HCT116 (cell line): ENCODE results near the gene CHRNG. TPM values are rescaled to one million over a fixed set of nuclear protein-coding genes. Genes with fewer than 3 reads are reported as not detected.

Source experiments
- ATAC-seq: fragments of 200-7000 bp; cut with Tn5 transposase; 2 replicates; pipeline ENCODE4 v1.9.1; 2020; ENCODE audit warnings: mild to moderate bottlenecking, moderate library complexity
- BruUV-seq: library from RNA; stranded (reverse); fragments of 400-500 nt; replicated peaks from 2 replicates; lab custom pipeline; 2021; lab: Mats Ljungman, UMichigan
- CTCF ChIA-PET: fragments of 300-600 bp; sonication (Branson Sonifier 250); formaldehyde crosslinking; loops from one replicate; lab custom pipeline; 2021; ENCODE audit warnings: antibody characterized with exemption; lab: Charles Lee
- POLR2A ChIA-PET: fragments of 300-600, 350-600 bp; sonication (Branson Sonifier 250); formaldehyde crosslinking; loops from one replicate; lab custom pipeline; 2021; ENCODE audit warnings: antibody characterized with exemption; lab: Charles Lee
- RAD21 ChIA-PET, 2 experiments: fragments of 300-600 bp; sonication (Branson Sonifier 250); formaldehyde crosslinking; loops; one replicate each; lab custom pipeline; 2023; ENCODE audit warnings: low total read pairs in 2 of 2; ENCODE audit not compliant: uncharacterized antibody in 2 of 2, unreplicated experiment in 2 of 2, low non-redundant PET in 1 of 2; lab: Charles Lee
- DNase-seq: peaks from one replicate; pipeline ENCODE4 v3.0.0-alpha.2; 2010; ENCODE audit warnings: low read depth, low spot score
- H2AFZ ChIP-seq: fragments of 200-600 bp; shearing (Covaris generic), sonication (generic); 2 replicates; pipeline ENCODE4 v1.6.1; 2017; ENCODE audit warnings: low read depth, mixed run types, mixed read lengths, antibody characterized with exemption, low read length; ENCODE audit not compliant: poor library complexity, severe bottlenecking
- H3K27ac ChIP-seq: 2 replicates; pipeline ENCODE4 v1.5.1; 2012; ENCODE audit warnings: low read depth, low read length
- H3K27me3 ChIP-seq: fragments of 200-600 bp; sonication (generic); 2 replicates; pipeline ENCODE4 v1.6.1; 2016; ENCODE audit warnings: mixed run types, low read length, mixed read lengths; ENCODE audit not compliant: insufficient read depth
- H3K36me3 ChIP-seq, 2 experiments: fragments of 200-500 bp in 1 of 2; fragments of 200-600 bp in 1 of 2; sonication (Bioruptor generic) in 1 of 2; sonication (generic) in 1 of 2; 2 replicates each; pipeline versions ENCODE4 v1.5.1 to v1.6.1; 2014 to 2016; ENCODE audit warnings: low read length in 2 of 2, inconsistent platforms in 1 of 2, mixed read lengths in 1 of 2, mixed run types in 1 of 2; ENCODE audit not compliant: insufficient read depth in 2 of 2, control insufficient read depth in 1 of 2
- H3K4me1 ChIP-seq, 2 experiments: fragments of 200-600 bp in 1 of 2; sonication (generic) in 1 of 2; 2 replicates each; pipeline versions ENCODE4 v1.5.1 to v1.6.1; 2012 to 2017; ENCODE audit warnings: low read length in 2 of 2, inconsistent platforms in 1 of 2, mild to moderate bottlenecking in 1 of 2, mixed read lengths in 1 of 2, mixed run types in 1 of 2, moderate library complexity in 1 of 2; ENCODE audit not compliant: insufficient read depth in 2 of 2, control insufficient read depth in 1 of 2
- H3K4me2 ChIP-seq: fragments of 200-600 bp; sonication (generic); 2 replicates; pipeline ENCODE4 v1.6.1; 2017; ENCODE audit warnings: mixed run types, low read length, mixed read lengths
- H3K4me3 ChIP-seq, 2 experiments: fragments of 200-600 bp in 1 of 2; sonication (generic) in 1 of 2; replicated peaks in 1 of 2; 2 replicates each; pipeline ENCODE4 v1.5.1; 2011 to 2016; ENCODE audit warnings: low read length in 2 of 2, control low read depth in 1 of 2, low read depth in 1 of 2, mild to moderate bottlenecking in 1 of 2, mixed read lengths in 1 of 2, mixed run types in 1 of 2
- H3K79me2 ChIP-seq: fragments of 200-600 bp; sonication (generic); 2 replicates; pipeline ENCODE4 v1.6.1; 2017; ENCODE audit warnings: mild to moderate bottlenecking, mixed run types, low read length, moderate library complexity, mixed read lengths; ENCODE audit not compliant: insufficient read depth
- H3K9ac ChIP-seq: fragments of 200-600 bp; sonication (generic); 2 replicates; pipeline ENCODE4 v1.6.1; 2016; ENCODE audit warnings: low read length, mixed read lengths
- H3K9me2 ChIP-seq: fragments of 200-600 bp; sonication (generic), shearing (Covaris generic); 2 replicates; pipeline ENCODE4 v1.6.1; 2017; ENCODE audit warnings: mixed run types, mild to moderate bottlenecking, moderate library complexity; ENCODE audit not compliant: insufficient read depth
- H3K9me3 ChIP-seq, 2 experiments: fragments of 200-500 bp in 1 of 2; fragments of 200-600 bp in 1 of 2; sonication (Bioruptor generic) in 1 of 2; sonication (generic) in 1 of 2; 2 replicates each; pipeline ENCODE4 v1.6.1; 2014 to 2017; ENCODE audit warnings: low read length in 2 of 2, mixed read lengths in 2 of 2, inconsistent platforms in 1 of 2, low read depth in 1 of 2, mild to moderate bottlenecking in 1 of 2, mixed run types in 1 of 2, moderate library complexity in 1 of 2; ENCODE audit not compliant: control insufficient read depth in 1 of 2, insufficient read depth in 1 of 2
- H4K20me1 ChIP-seq: fragments of 200-600 bp; sonication (generic), shearing (Covaris generic); 2 replicates; pipeline ENCODE4 v1.6.1; 2017; ENCODE audit warnings: mixed run types, mild to moderate bottlenecking, moderate library complexity; ENCODE audit not compliant: insufficient read depth
- ELF1 ChIP-seq: IDR thresholded peaks from 2 replicates; pipeline ENCODE4 v1.6.1; 2012; ENCODE audit warnings: low read depth, borderline replicate concordance
- EZH2 ChIP-seq: fragments of 200-600 bp; sonication (generic); IDR thresholded peaks from 2 replicates; pipeline ENCODE4 v1.6.1; 2017; ENCODE audit warnings: antibody characterized with exemption, mixed run types
- EZH2phosphoT487 ChIP-seq: fragments of 200-600 bp; IDR thresholded peaks from 2 replicates; pipeline ENCODE4 v1.6.1; 2018; ENCODE audit warnings: antibody characterized with exemption, borderline replicate concordance
- FOSL1 ChIP-seq: IDR thresholded peaks from 2 replicates; pipeline ENCODE4 v1.6.1; 2012; ENCODE audit warnings: low read depth
- JUND ChIP-seq: IDR thresholded peaks from 2 replicates; pipeline ENCODE4 v1.6.1; 2012
- POLR2AphosphoS5 ChIP-seq: IDR thresholded peaks from 2 replicates; pipeline ENCODE4 v1.6.1; 2011; ENCODE audit warnings: mild to moderate bottlenecking, low read depth, low read length, moderate library complexity
- RAD21 ChIP-seq: IDR thresholded peaks from 2 replicates; pipeline ENCODE4 v1.6.1; 2012; ENCODE audit warnings: low read depth, mild to moderate bottlenecking
- SP1 ChIP-seq: IDR thresholded peaks from 2 replicates; pipeline ENCODE4 v1.6.1; 2012; ENCODE audit warnings: low read depth
- SRF ChIP-seq: IDR thresholded peaks from 2 replicates; pipeline ENCODE4 v1.6.1; 2012; ENCODE audit warnings: low read depth
- TCF7L2 ChIP-seq: IDR thresholded peaks from 2 replicates; pipeline ENCODE4 v1.7.0; 2011; ENCODE audit warnings: borderline replicate concordance, inconsistent platforms; ENCODE audit not compliant: insufficient read depth, insufficient read length; ENCODE audit errors: extremely low read depth
- YY1 ChIP-seq: IDR thresholded peaks from 2 replicates; pipeline ENCODE4 v1.6.1; 2011; ENCODE audit warnings: low read length, low read depth, moderate library complexity, mild to moderate bottlenecking; ENCODE audit not compliant: insufficient replicate concordance; ENCODE audit errors: extremely low read depth
- ZBTB33 ChIP-seq: IDR thresholded peaks from 2 replicates; pipeline ENCODE4 v1.6.1; 2011; ENCODE audit warnings: mild to moderate bottlenecking, low read length, moderate library complexity; ENCODE audit not compliant: insufficient replicate concordance; ENCODE audit errors: extremely low read depth
- ZFX ChIP-seq: fragments of 450-650 bp; IDR thresholded peaks from 2 replicates; pipeline ENCODE4 v1.6.1; 2017
- ZNF274 ChIP-seq: fragments of 200-500 bp; sonication (Bioruptor generic); IDR thresholded peaks from 2 replicates; pipeline ENCODE4 v1.6.1; 2014; ENCODE audit warnings: mild to moderate bottlenecking, low read depth, low read length, inconsistent platforms
- intact Hi-C: fragments of 100-400 bp; cut with micrococcal nuclease; formaldehyde crosslinking; loops from 2 replicates; pipeline ENCODE4 v1.10.0; 2022
- total RNA-seq: library from RNA; stranded (reverse); gene quantifications from one replicate; pipeline ENCODE4 v1.2.1, GENCODE V29; 2021; ENCODE audit not compliant: unreplicated experiment
- TF ChIP-seq, protein P1 (sequence below): IDR thresholded peaks from 2 replicates; pipeline ENCODE4 v1.6.1; 2012
- TF ChIP-seq, protein P2 (sequence below), 3 experiments: fragments of 200-600 bp in 1 of 3; sonication (generic) in 1 of 3; IDR thresholded peaks in 2 of 3; conservative IDR thresholded peaks in 1 of 3; 2 replicates each; pipeline ENCODE4 v1.5.1; 2012 to 2017; ENCODE audit warnings: low read depth in 2 of 3, low read length in 2 of 3, antibody characterized with exemption in 1 of 3, borderline replicate concordance in 1 of 3, control low read depth in 1 of 3, mild to moderate bottlenecking in 1 of 3, mixed read lengths in 1 of 3, mixed run types in 1 of 3, moderate library complexity in 1 of 3; ENCODE audit not compliant: insufficient read depth in 1 of 3

CHRNG gene
- total RNA-seq, 1 experiment from 2014 or later: not detected

DNA sequence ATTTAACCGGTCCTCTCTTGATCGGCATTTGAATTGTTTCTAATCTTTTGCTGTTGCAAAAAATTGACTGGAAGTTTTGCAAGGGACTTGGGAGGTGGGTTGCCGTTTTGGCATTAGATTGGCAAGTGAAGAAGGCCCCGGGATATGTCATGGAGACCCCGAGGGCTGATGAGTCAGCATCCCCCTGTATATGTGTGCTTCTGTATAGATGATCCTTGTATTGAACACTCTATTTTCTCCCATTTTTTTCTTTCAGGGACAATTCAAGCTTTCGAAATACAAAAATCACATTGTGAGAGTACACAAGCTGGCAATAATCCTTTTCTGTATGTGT is 41.1 kb downstream of the CHRNG start:
- no peaks in the 10 kb centered on the region; a peak in 2 of 4 replicates for H3K36me3 ChIP-seq
- DNase-seq (no peak), ATAC-seq (no peak)
- ChIA-PET POLR2A (no interaction called here), CTCF (no interaction called here), RAD21 (no interaction called here)
- no peak overlapping the region for H3K4me3 ChIP-seq
- H4K20me1 ChIP-seq: no peaks in the 10 kb centered on the region
- H3K9me2 ChIP-seq: no peaks in the 10 kb centered on the region
- H2AFZ ChIP-seq: no peak overlapping the region
- no peak overlapping the region for H3K9ac ChIP-seq
- no peak overlapping the region for H3K27ac ChIP-seq
- H3K4me1 ChIP-seq: no peaks in the 10 kb centered on the region
- intact Hi-C loops: no loop called here
- TF ChIP-seq JUND (no peak), TCF7L2 (no peak), SP1 (no peak), ZFX (no peak), POLR2AphosphoS5 (no peak), ZBTB33 (no peak), RAD21 (no peak), EZH2 (no peak), FOSL1 (no peak), YY1 (no peak), SRF (no peak), ZNF274 (no peak), ELF1 (no peak), EZH2phosphoT487 (no peak)
- TF ChIP-seq, protein P1, sequence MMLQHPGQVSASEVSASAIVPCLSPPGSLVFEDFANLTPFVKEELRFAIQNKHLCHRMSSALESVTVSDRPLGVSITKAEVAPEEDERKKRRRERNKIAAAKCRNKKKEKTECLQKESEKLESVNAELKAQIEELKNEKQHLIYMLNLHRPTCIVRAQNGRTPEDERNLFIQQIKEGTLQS: no peak
- TF ChIP-seq, protein P2, sequence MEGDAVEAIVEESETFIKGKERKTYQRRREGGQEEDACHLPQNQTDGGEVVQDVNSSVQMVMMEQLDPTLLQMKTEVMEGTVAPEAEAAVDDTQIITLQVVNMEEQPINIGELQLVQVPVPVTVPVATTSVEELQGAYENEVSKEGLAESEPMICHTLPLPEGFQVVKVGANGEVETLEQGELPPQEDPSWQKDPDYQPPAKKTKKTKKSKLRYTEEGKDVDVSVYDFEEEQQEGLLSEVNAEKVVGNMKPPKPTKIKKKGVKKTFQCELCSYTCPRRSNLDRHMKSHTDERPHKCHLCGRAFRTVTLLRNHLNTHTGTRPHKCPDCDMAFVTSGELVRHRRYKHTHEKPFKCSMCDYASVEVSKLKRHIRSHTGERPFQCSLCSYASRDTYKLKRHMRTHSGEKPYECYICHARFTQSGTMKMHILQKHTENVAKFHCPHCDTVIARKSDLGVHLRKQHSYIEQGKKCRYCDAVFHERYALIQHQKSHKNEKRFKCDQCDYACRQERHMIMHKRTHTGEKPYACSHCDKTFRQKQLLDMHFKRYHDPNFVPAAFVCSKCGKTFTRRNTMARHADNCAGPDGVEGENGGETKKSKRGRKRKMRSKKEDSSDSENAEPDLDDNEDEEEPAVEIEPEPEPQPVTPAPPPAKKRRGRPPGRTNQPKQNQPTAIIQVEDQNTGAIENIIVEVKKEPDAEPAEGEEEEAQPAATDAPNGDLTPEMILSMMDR (IDR thresholded peaks at IDR 0.05 in 2 of 3, conservative IDR thresholded peaks at IDR 0.05 in 1 of 3; ENCODE audit: borderline replicate concordance in 1 of 3, insufficient read depth in 1 of 3, low read depth in 2 of 3, low read length in 2 of 3): no peak
- no peaks in the 10 kb centered on the region for H3K9me3 ChIP-seq
- H3K27me3 ChIP-seq: no peaks in the 10 kb centered on the region
- no TSS peak for BruUV-seq
- H3K79me2 ChIP-seq: no peaks in the 10 kb centered on the region
- no peak overlapping the region for H3K4me2 ChIP-seq
